ENCODE measurements around the gene BCAS3. TPM values are rescaled to one million over a fixed set of nuclear protein-coding genes. Genes with fewer than 3 reads are reported as not detected.

The BCAS3 gene
- total RNA-seq, 3 donors from 2014 or later: 21.6 to 33.4 (median 32.1) TPM

- no peak for TF ChIP-seq CTCF (IDR thresholded peaks at IDR 0.05)
- DNase-seq: peak in 1 of 3 donors; percentile 19
- intact Hi-C loops (cut with DNase I, micrococcal nuclease): no loop called here
- Histone ChIP-seq H3K36me3 (ENCODE audit: low read depth) (no peaks in the 10 kb centered on the region), H3K4me3 (no peak overlapping the region), H3K9me3 (no peaks in the 10 kb centered on the region), H3K4me1 (ENCODE audit: low read depth) (no peaks in the 10 kb centered on the region)
- ATAC-seq: no peak
These were observed 479.7 kb downstream of the BCAS3 start for GRCh38 chr17:61157246-61157886.

- H3K36me3 ChIP-seq (ENCODE audit: low read depth): no peaks in the 10 kb centered on the region
- intact Hi-C loops (cut with DNase I, micrococcal nuclease): no loop called here
- ATAC-seq: no peak
- H3K4me3 ChIP-seq: no peak overlapping the region
- TF ChIP-seq CTCF (IDR thresholded peaks at IDR 0.05): no peak
- no peaks in the 10 kb centered on the region for H3K9me3 ChIP-seq
- no peaks in the 10 kb centered on the region for H3K4me1 ChIP-seq (ENCODE audit: low read depth)
- DNase-seq: no peak
These were observed 480.7 kb downstream of the BCAS3 start for GRCh38 chr17:61158376-61158775.

GRCh38 chr17:61159221-61159814 lies 481.7 kb downstream of the BCAS3 start:
- Histone ChIP-seq H3K9me3 (no peaks in the 10 kb centered on the region), H3K36me3 (ENCODE audit: low read depth) (no peaks in the 10 kb centered on the region), H3K4me1 (ENCODE audit: low read depth) (no peaks in the 10 kb centered on the region), H3K4me3 (no peak overlapping the region)
- intact Hi-C loops (cut with DNase I, micrococcal nuclease): no loop called here
- no peak for DNase-seq
- ATAC-seq: no peak
- TF ChIP-seq CTCF (IDR thresholded peaks at IDR 0.05): no peak

DNA sequence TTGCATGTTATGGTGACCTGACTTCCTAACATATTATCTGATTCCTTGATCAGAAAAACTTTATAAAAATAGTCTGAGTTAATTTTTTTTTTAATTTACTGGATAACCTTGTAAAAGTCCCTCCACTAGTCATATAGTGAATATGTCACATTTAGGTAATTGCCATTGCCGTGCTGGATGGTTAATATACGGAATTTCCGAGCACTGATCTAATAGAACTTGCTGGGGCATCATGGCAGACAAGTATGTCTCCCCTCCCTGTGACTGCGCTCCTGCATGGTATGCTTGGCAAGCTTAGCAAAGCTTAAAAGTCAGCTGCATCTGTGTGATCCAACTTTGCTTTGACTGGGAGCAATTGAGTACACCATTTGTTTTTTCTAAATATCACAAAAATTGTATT lies 482.6 kb downstream of the BCAS3 start:
- ATAC-seq: no peak
- no peaks in the 10 kb centered on the region for H3K4me1 ChIP-seq (ENCODE audit: low read depth)
- no peak for TF ChIP-seq CTCF (IDR thresholded peaks at IDR 0.05)

GRCh38 chr17:61160789-61161445 lies 483.3 kb downstream of the BCAS3 start:
- no peak for ATAC-seq
- intact Hi-C loops (cut with DNase I, micrococcal nuclease): no loop called here
- Histone ChIP-seq H3K4me3 (no peak overlapping the region), H3K36me3 (ENCODE audit: low read depth) (no peaks in the 10 kb centered on the region), H3K4me1 (ENCODE audit: low read depth) (no peaks in the 10 kb centered on the region), H3K9me3 (no peaks in the 10 kb centered on the region)
- TF ChIP-seq CTCF (IDR thresholded peaks at IDR 0.05): no peak
- no peak for DNase-seq

More for the DNA sequence above, 482.6 kb downstream of the BCAS3 start:
- DNase-seq: no peak
- H3K9me3 ChIP-seq: no peaks in the 10 kb centered on the region
- intact Hi-C loops (cut with DNase I, micrococcal nuclease): no loop called here
- no peak overlapping the region for H3K4me3 ChIP-seq
- no peaks in the 10 kb centered on the region for H3K36me3 ChIP-seq (ENCODE audit: low read depth)

Data from mucosa of descending colon (tissue), 3 donors.